ENCODE measurements around the gene CTLA4. TPM values are rescaled to one million over a fixed set of nuclear protein-coding genes. Genes with fewer than 3 reads are reported as not detected.

Gene CTLA4
- total and polyA plus RNA-seq, 2 experiments from 2014 or later = not detected

- Histone ChIP-seq H3K27me3 (replicated peaks; ENCODE audit: insufficient read depth) (peaks cover 9% of the 10 kb centered on the region; the same call in 1 of the 2 replicates), H3K4me1 (ENCODE audit: insufficient read depth) (no peaks in the 10 kb centered on the region), H3K4me3 (no peak overlapping the region), H3K27ac (no peak overlapping the region), H3K79me2 (ENCODE audit: insufficient read depth) (no peaks in the 10 kb centered on the region), H3K36me3 (ENCODE audit: low read depth) (no peaks in the 10 kb centered on the region), H3F3A (ENCODE audit: insufficient read depth) (no peaks in the 10 kb centered on the region), H2AFZ (no peak overlapping the region), H3K4me2 (ENCODE audit: unreplicated experiment) (no peak overlapping the region), H4K20me1 (ENCODE audit: insufficient read depth) (no peaks in the 10 kb centered on the region), H3K9me2 (ENCODE audit: insufficient read depth) (no peaks in the 10 kb centered on the region), H3K9ac (no peak overlapping the region), H3K9me3 (ENCODE audit: low read depth) (no peaks in the 10 kb centered on the region)
- in situ Hi-C loops (cut with MboI) = no loop called here
- TF ChIP-seq EZH2phosphoT487 (IDR thresholded peaks at IDR 0.05; ENCODE audit: insufficient read depth, low read depth) (no peak), EZH2 (IDR thresholded peaks at IDR 0.05; ENCODE audit: insufficient read depth, poor library complexity, severe bottlenecking) (no peak)
- DNase-seq = no peak
- WGBS, 2 experiments (ENCODE audit: low coverage in 1 of 2, low lambda C conversion rate in 2 of 2, missing lambda C conversion rate in 2 of 2) = 36 to 40% methylated on average over 2 of the region's 2 CpGs
These were observed 14.8 kb upstream of the CTLA4 start for GRCh38 chr2:203852760-203853159.

GRCh38 chr2:203853271-203853670, 14.3 kb upstream of the CTLA4 start:
- no peaks in the 10 kb centered on the region for H4K20me1 ChIP-seq (ENCODE audit: insufficient read depth)
- in situ Hi-C loops (cut with MboI) = no loop called here
- H3K4me2 ChIP-seq (ENCODE audit: unreplicated experiment) = peak overlapping the region; percentile 58
- peak overlapping the region; percentile 60 for H2AFZ ChIP-seq
- H3K9ac ChIP-seq = no peak overlapping the region; the same call in 1 of the 2 replicates
- no peaks in the 10 kb centered on the region for H3K4me1 ChIP-seq (ENCODE audit: insufficient read depth)
- no peak for TF ChIP-seq EZH2phosphoT487 (IDR thresholded peaks at IDR 0.05; ENCODE audit: insufficient read depth, low read depth)
- no peak for TF ChIP-seq EZH2 (IDR thresholded peaks at IDR 0.05; ENCODE audit: insufficient read depth, poor library complexity, severe bottlenecking)
- DNase-seq = no peak
- peaks cover 9% of the 10 kb centered on the region; the same call in 1 of the 2 replicates for H3K27me3 ChIP-seq (replicated peaks; ENCODE audit: insufficient read depth)
- no peaks in the 10 kb centered on the region for H3K36me3 ChIP-seq (ENCODE audit: low read depth)
- no peaks in the 10 kb centered on the region for H3K9me3 ChIP-seq (ENCODE audit: low read depth)
- H3K27ac ChIP-seq = no peak overlapping the region
- H3K4me3 ChIP-seq = peak overlapping the region; percentile 54; the same call in 1 of the 2 replicates
- H3F3A ChIP-seq (ENCODE audit: insufficient read depth) = no peaks in the 10 kb centered on the region
- WGBS, 2 experiments (ENCODE audit: low coverage in 1 of 2, low lambda C conversion rate in 2 of 2, missing lambda C conversion rate in 2 of 2) = 9 to 22% methylated on average over 3 of the region's 3 CpGs
- H3K9me2 ChIP-seq (ENCODE audit: insufficient read depth) = no peaks in the 10 kb centered on the region
- no peaks in the 10 kb centered on the region for H3K79me2 ChIP-seq (ENCODE audit: insufficient read depth)

GRCh38 chr2:203853722-203854121, 13.8 kb upstream of the CTLA4 start:
- Histone ChIP-seq H3K9ac (no peak overlapping the region), H4K20me1 (ENCODE audit: insufficient read depth) (no peaks in the 10 kb centered on the region), H3K4me2 (ENCODE audit: unreplicated experiment) (peak overlapping the region; percentile 58), H3K4me3 (no peak overlapping the region), H3K27me3 (replicated peaks; ENCODE audit: insufficient read depth) (peaks cover 9% of the 10 kb centered on the region; the same call in 1 of the 2 replicates), H3K36me3 (ENCODE audit: low read depth) (no peaks in the 10 kb centered on the region), H3K27ac (no peak overlapping the region), H3F3A (ENCODE audit: insufficient read depth) (no peaks in the 10 kb centered on the region), H2AFZ (peak overlapping the region; percentile 60), H3K9me3 (ENCODE audit: low read depth) (no peaks in the 10 kb centered on the region), H3K79me2 (ENCODE audit: insufficient read depth) (no peaks in the 10 kb centered on the region), H3K9me2 (ENCODE audit: insufficient read depth) (no peaks in the 10 kb centered on the region), H3K4me1 (ENCODE audit: insufficient read depth) (no peaks in the 10 kb centered on the region)
- in situ Hi-C loops (cut with MboI) = no loop called here
- DNase-seq = no peak
- WGBS, 2 experiments (ENCODE audit: low coverage in 1 of 2, low lambda C conversion rate in 2 of 2, missing lambda C conversion rate in 2 of 2) = 63 to 77% methylated on average over 5 of the region's 5 CpGs
- TF ChIP-seq EZH2 (IDR thresholded peaks at IDR 0.05; ENCODE audit: insufficient read depth, poor library complexity, severe bottlenecking) = no peak
- TF ChIP-seq EZH2phosphoT487 (IDR thresholded peaks at IDR 0.05; ENCODE audit: insufficient read depth, low read depth) = no peak

- H3K4me1 ChIP-seq (ENCODE audit: insufficient read depth) = no peaks in the 10 kb centered on the region
- peaks cover 9% of the 10 kb centered on the region; the same call in 1 of the 2 replicates for H3K27me3 ChIP-seq (replicated peaks; ENCODE audit: insufficient read depth)
- H3K9me2 ChIP-seq (ENCODE audit: insufficient read depth) = no peaks in the 10 kb centered on the region
- no peak overlapping the region for H3K4me3 ChIP-seq
- H3K9me3 ChIP-seq (ENCODE audit: low read depth) = no peaks in the 10 kb centered on the region
- H3K36me3 ChIP-seq (ENCODE audit: low read depth) = no peaks in the 10 kb centered on the region
- in situ Hi-C loops (cut with MboI) = no loop called here
- no peak for DNase-seq
- H3K27ac ChIP-seq = no peak overlapping the region
- H3K9ac ChIP-seq = no peak overlapping the region
- H2AFZ ChIP-seq = no peak overlapping the region
- H3K4me2 ChIP-seq (ENCODE audit: unreplicated experiment) = no peak overlapping the region
- no peaks in the 10 kb centered on the region for H3F3A ChIP-seq (ENCODE audit: insufficient read depth)
- TF ChIP-seq EZH2phosphoT487 (IDR thresholded peaks at IDR 0.05; ENCODE audit: insufficient read depth, low read depth) (no peak), EZH2 (IDR thresholded peaks at IDR 0.05; ENCODE audit: insufficient read depth, poor library complexity, severe bottlenecking) (no peak)
- H4K20me1 ChIP-seq (ENCODE audit: insufficient read depth) = no peaks in the 10 kb centered on the region
- H3K79me2 ChIP-seq (ENCODE audit: insufficient read depth) = no peaks in the 10 kb centered on the region
These were observed 12.3 kb upstream of the CTLA4 start for GRCh38 chr2:203855274-203855673.

GRCh38 chr2:203857656-203858055, 9.9 kb upstream of the CTLA4 start:
- no peaks in the 10 kb centered on the region for H3K9me3 ChIP-seq (ENCODE audit: low read depth)
- no peak overlapping the region for H3K4me3 ChIP-seq
- TF ChIP-seq EZH2 (IDR thresholded peaks at IDR 0.05; ENCODE audit: insufficient read depth, poor library complexity, severe bottlenecking) (no peak), EZH2phosphoT487 (IDR thresholded peaks at IDR 0.05; ENCODE audit: insufficient read depth, low read depth) (no peak)
- in situ Hi-C loops (cut with MboI) = no loop called here
- no peaks in the 10 kb centered on the region for H4K20me1 ChIP-seq (ENCODE audit: insufficient read depth)
- H3K4me1 ChIP-seq (ENCODE audit: insufficient read depth) = no peaks in the 10 kb centered on the region
- no peak for DNase-seq
- no peak overlapping the region for H3K9ac ChIP-seq
- no peaks in the 10 kb centered on the region for H3F3A ChIP-seq (ENCODE audit: insufficient read depth)
- 35 to 44% methylated on average over 2 of the region's 2 CpGs for WGBS, 2 experiments (ENCODE audit: low coverage in 1 of 2, low lambda C conversion rate in 2 of 2, missing lambda C conversion rate in 2 of 2)
- H3K4me2 ChIP-seq (ENCODE audit: unreplicated experiment) = no peak overlapping the region
- no peak overlapping the region for H2AFZ ChIP-seq
- H3K27me3 ChIP-seq (replicated peaks; ENCODE audit: insufficient read depth) = peaks cover 16% of the 10 kb centered on the region
- H3K9me2 ChIP-seq (ENCODE audit: insufficient read depth) = no peaks in the 10 kb centered on the region
- no peaks in the 10 kb centered on the region for H3K36me3 ChIP-seq (ENCODE audit: low read depth)
- H3K79me2 ChIP-seq (ENCODE audit: insufficient read depth) = no peaks in the 10 kb centered on the region
- H3K27ac ChIP-seq = no peak overlapping the region
